IgD-negative memory B cell (primary cell): ENCODE data around the gene POLA1. TPM values are rescaled to one million over a fixed set of nuclear protein-coding genes. Genes with fewer than 3 reads are reported as not detected.

Experiments used
- H3K27ac Mint-ChIP-seq, 3 donors: one replicate each; pipeline ENCODE4 v1.8.0; 2020 to 2022; ENCODE audit warnings: mild to moderate bottlenecking in 3 of 3, mixed read lengths in 3 of 3, moderate library complexity in 1 of 3
- H3K27me3 Mint-ChIP-seq: one replicate; pipeline ENCODE4 v1.8.0; 2021; ENCODE audit warnings: mixed read lengths
- H3K36me3 Mint-ChIP-seq: one replicate; pipeline ENCODE4 v1.8.0; 2020; ENCODE audit warnings: mild to moderate bottlenecking, mixed read lengths
- H3K4me1 Mint-ChIP-seq, 3 donors: one replicate each; pipeline ENCODE4 v1.8.0; 2020 to 2022; ENCODE audit warnings: mixed read lengths in 3 of 3, mild to moderate bottlenecking in 1 of 3
- H3K4me3 Mint-ChIP-seq, 4 donors: one replicate each; pipeline ENCODE4 v1.8.0; 2020 to 2022; ENCODE audit warnings: mild to moderate bottlenecking in 4 of 4, mixed read lengths in 4 of 4, moderate library complexity in 3 of 4
- H3K9me3 Mint-ChIP-seq, 3 donors: one replicate each; pipeline ENCODE4 v1.8.0; 2020 to 2021; ENCODE audit warnings: mixed read lengths in 3 of 3, mild to moderate bottlenecking in 1 of 3
- polyA plus RNA-seq: library from polyadenylated mRNA; unstranded; fragments of 300-500 nt; fragmentation: Illumina TruSeq; gene quantifications from one replicate; pipeline ENCODE4 v1.2.3, GENCODE V29; 2021

Gene POLA1
- polyA plus RNA-seq, 1 donor from 2014 or later, result 4.3 TPM

DNA sequence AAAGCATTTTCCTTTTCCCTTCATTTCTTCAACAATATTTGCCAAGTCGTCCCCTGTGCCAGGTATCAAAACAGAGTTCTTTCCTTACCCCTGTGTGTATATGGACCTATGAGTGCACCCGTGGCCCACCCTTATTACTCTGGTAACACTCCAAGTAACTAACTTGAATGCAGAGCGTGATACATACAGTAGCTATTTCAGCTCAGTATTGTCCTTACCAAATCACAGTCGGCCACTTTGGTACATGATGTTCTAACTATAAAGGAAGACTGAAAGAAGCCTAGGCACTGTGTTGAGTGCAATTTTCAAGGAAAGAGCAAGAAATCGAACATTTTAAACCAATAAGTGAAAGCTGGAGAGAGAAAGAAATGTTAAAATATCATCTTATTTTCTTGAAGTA, 233.7 kb downstream of the POLA1 start:
- no peak overlapping the region for H3K27ac Mint-ChIP-seq
- peaks cover 2% of the 10 kb centered on the region for H3K36me3 Mint-ChIP-seq
- no peaks in the 10 kb centered on the region for H3K4me1 Mint-ChIP-seq

DNA sequence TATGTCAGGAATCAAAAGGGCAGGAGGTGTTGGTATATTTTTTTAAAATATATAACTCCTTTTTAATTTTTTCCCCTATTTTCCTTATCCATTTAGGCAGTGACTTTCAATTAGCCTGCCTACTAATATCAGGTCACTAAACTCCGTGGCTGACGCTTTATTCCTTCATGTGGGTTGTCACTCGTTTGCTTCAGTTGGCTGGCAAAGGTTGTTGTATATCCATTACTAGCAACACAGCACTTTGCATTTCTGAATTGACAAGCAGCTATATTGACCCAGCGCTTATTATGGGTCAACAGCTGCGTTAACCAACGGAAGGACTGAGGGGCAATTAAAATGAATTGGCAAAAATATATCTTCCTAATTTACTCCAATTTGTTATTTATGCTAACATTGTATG, 234.4 kb downstream of the POLA1 start:
- H3K27ac Mint-ChIP-seq, result no peak overlapping the region
- H3K4me1 Mint-ChIP-seq, result no peaks in the 10 kb centered on the region
- peaks cover 0 to 2% (median 0%) of the 10 kb centered on the region in 3 donors for H3K9me3 Mint-ChIP-seq
- H3K4me3 Mint-ChIP-seq, result no peak overlapping the region
- H3K27me3 Mint-ChIP-seq, result peaks cover 1% of the 10 kb centered on the region
- peaks cover 2% of the 10 kb centered on the region for H3K36me3 Mint-ChIP-seq

More for the DNA sequence above, 233.7 kb downstream of the POLA1 start:
- peaks cover 0 to 2% (median 0%) of the 10 kb centered on the region in 3 donors for H3K9me3 Mint-ChIP-seq
- no peak overlapping the region for H3K4me3 Mint-ChIP-seq
- peaks cover 1% of the 10 kb centered on the region for H3K27me3 Mint-ChIP-seq

DNA sequence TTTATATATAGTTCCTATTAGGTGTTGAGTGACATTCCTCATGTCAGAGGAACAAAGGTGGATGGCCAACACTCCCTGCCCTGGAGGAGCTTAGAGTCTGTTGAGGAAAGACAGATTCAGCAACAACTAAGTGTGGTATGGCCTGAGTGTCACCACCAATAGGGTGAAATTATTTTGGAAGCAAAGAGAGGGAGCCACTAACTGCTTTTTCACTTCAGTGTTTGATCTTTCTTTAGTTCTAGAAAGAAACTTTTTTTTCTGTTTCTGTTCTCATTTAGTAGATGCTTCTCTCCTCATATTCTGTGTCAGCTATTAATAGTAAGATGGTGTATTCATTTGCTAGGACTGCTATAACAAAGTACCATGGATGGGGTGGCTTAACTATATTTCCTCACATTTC, 240.6 kb downstream of the POLA1 start:
- Mint-ChIP-seq H3K36me3 (peaks cover 2% of the 10 kb centered on the region), H3K27me3 (no peaks in the 10 kb centered on the region), H3K9me3 (peaks cover 0 to 2% (median 0%) of the 10 kb centered on the region in 3 donors), H3K27ac (no peak overlapping the region), H3K4me3 (no peak overlapping the region), H3K4me1 (no peaks in the 10 kb centered on the region)

DNA sequence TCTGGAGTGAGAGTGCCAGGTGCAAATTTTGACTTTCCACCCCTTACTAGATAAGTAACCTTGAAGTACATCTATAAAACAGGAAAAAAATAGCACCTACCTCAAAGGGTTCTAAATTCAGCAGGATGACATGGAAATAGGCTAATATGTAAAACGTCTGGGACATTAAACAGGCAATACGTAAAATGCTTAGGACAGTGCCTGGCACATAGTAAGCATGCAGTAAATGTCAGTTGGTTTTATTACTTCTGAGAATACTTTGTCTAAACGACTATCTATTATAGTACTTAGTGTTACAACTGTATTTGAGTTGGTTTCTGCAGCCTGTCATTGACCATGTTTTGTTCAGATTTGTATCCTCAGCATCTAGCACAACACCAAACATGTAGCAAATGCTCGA, 251.3 kb downstream of the POLA1 start:
- H3K4me1 Mint-ChIP-seq, result no peaks in the 10 kb centered on the region
- no peak overlapping the region for H3K4me3 Mint-ChIP-seq
- no peaks in the 10 kb centered on the region for H3K9me3 Mint-ChIP-seq
- H3K36me3 Mint-ChIP-seq, result peaks cover 2% of the 10 kb centered on the region
- no peak overlapping the region for H3K27ac Mint-ChIP-seq
- no peaks in the 10 kb centered on the region for H3K27me3 Mint-ChIP-seq

DNA sequence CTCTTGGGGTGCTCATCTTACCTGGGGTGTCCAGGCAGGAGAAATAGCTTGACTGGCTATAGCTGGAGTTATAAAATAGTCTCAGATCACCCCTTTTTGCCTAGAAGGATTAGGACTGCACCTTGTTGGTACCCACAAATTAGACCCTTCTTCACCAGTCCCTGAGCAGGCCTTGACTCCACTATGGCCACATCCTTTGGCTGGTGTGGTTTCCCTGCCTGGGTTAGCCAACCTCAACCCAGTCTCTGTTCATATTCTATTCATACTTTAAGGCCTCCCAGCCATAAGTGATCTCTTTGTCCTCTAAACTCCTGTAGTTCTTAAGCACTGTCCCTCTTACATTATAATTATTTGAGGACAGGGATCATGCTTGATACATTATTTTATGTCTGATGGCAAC, 252.7 kb downstream of the POLA1 start:
- Mint-ChIP-seq H3K4me1 (no peaks in the 10 kb centered on the region), H3K4me3 (no peak overlapping the region), H3K27me3 (no peaks in the 10 kb centered on the region), H3K27ac (no peak overlapping the region), H3K9me3 (no peaks in the 10 kb centered on the region), H3K36me3 (peaks cover 2% of the 10 kb centered on the region)

DNA sequence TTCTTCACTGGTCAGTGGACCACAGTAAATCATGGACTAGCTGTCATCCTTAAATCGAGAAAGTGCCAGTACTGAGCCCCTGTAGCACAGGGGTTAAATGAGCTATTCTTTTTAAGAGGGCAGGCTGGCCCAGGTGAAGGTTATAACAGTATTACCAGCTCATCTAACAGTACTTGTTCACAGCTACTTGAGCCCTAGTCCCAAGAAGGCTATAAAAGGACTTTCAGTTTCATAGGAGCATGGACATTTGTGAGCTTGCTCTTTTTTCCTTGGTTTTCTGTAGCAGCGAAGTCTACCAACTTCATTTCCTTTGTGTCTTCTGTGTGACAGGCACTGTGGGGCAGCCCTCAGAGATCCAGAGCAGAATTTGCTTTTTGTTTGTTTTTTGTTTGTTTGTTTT, 261.0 kb downstream of the POLA1 start:
- peaks cover 0 to 4% (median 2%) of the 10 kb centered on the region in 3 donors for H3K9me3 Mint-ChIP-seq
- H3K4me1 Mint-ChIP-seq, result peaks cover 0 to 1% (median 0%) of the 10 kb centered on the region in 3 donors
- H3K36me3 Mint-ChIP-seq, result no peaks in the 10 kb centered on the region
- H3K27ac Mint-ChIP-seq, result no peak overlapping the region
- H3K27me3 Mint-ChIP-seq, result no peaks in the 10 kb centered on the region
- no peak overlapping the region for H3K4me3 Mint-ChIP-seq

DNA sequence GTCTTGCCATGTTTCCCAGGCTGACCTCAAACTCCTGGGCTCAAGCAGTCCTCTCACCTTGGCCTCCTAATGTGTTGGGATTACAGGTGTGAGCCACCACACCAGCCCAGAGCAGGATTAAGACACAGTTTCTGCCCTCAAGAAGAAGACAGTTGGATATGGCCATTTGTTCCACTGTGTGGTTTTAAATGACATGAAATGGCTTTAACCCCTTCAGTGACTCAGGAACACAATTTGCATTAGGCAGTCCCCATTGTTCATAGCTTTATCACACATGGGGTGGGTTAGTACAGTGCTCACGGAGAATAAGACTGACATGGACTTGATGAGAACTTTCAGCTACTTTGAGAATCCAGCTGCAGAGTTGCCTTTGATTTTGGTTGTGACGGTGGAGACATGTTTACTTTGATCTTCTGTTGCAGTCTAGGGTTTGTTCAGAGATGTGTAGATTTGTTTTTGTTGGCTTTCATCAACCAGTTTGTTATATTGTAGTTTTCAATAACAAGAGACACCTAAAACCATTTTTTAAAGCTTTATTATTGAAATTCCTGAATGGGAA, 261.7 kb downstream of the POLA1 start:
- H3K27ac Mint-ChIP-seq, result no peak overlapping the region
- no peak overlapping the region for H3K4me3 Mint-ChIP-seq
- H3K4me1 Mint-ChIP-seq, result peaks cover 0 to 1% (median 0%) of the 10 kb centered on the region in 3 donors
- no peaks in the 10 kb centered on the region for H3K36me3 Mint-ChIP-seq
- no peaks in the 10 kb centered on the region for H3K27me3 Mint-ChIP-seq
- peaks cover 0 to 4% (median 2%) of the 10 kb centered on the region in 3 donors for H3K9me3 Mint-ChIP-seq

DNA sequence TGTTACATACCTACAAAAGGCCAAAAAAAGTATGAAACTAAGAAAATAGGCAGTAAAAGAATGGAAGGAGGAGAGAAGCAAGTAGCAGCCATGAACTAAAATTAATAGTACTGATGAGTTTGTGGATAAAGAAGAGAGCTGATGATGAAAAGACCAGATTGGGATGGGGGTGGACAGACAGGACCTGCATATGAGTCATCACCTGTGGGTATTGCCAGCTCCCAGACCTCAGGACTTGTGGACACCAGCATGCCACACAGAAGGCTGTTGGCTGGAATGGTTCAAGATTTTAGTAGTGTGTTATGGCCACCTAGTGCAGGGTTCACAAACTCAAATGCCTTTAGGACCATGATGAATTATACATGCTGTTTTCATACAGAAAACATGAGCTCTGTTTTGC, 263.1 kb downstream of the POLA1 start:
- H3K4me1 Mint-ChIP-seq, result peaks cover 0 to 4% (median 2%) of the 10 kb centered on the region in 3 donors
- H3K36me3 Mint-ChIP-seq, result no peaks in the 10 kb centered on the region
- no peak overlapping the region for H3K27ac Mint-ChIP-seq

DNA sequence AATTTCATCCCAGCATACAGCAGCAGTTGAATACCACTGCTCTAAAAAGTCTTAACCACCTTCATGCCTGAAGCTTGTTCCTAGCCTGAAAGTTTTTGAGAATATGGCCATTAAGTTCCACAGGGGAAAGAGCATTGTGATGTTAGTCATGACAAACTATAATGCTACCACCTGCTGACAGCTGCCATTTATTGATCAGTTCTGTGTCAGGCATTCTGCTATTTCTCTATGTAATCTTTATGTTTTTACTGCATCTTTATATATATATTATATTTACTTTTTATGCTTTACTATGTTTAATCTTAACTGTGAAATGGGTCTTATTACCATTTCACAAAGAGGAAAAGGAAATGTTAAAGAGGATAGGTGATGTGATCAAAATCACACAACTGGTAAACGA, 268.1 kb downstream of the POLA1 start:
- Mint-ChIP-seq H3K27ac (no peak overlapping the region), H3K4me3 (no peak overlapping the region), H3K36me3 (no peaks in the 10 kb centered on the region), H3K4me1 (peaks cover 0 to 3% (median 2%) of the 10 kb centered on the region in 3 donors), H3K9me3 (peaks cover 0 to 2% (median 2%) of the 10 kb centered on the region in 3 donors), H3K27me3 (no peaks in the 10 kb centered on the region)

More for the DNA sequence above, 263.1 kb downstream of the POLA1 start:
- no peak overlapping the region for H3K4me3 Mint-ChIP-seq
- peaks cover 0 to 4% (median 2%) of the 10 kb centered on the region in 3 donors for H3K9me3 Mint-ChIP-seq
- no peaks in the 10 kb centered on the region for H3K27me3 Mint-ChIP-seq

DNA sequence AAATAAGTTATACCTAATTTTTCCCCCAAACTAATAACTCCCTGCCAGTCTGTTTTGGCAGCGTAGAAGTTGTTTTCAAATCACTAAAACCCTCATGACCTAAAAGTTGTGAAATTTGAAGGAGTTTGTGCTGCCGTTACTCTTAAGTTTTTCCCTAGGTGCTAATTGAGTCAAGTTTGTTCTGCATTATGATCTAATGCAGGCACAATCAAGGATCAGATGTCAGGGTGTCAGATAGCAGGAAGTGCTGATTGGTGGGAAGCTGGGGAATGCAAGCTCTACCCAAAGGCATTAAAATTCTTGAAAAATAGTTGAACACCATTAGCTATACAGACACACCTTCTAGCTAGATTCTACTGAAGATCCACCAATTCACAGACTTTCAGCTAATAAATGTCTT, 270.1 kb downstream of the POLA1 start:
- H3K27ac Mint-ChIP-seq, result peak overlapping the region in 1 of 3 donors; percentile 41
- H3K4me3 Mint-ChIP-seq, result no peak overlapping the region
- peaks cover 0 to 2% (median 0%) of the 10 kb centered on the region in 3 donors for H3K9me3 Mint-ChIP-seq
- H3K27me3 Mint-ChIP-seq, result no peaks in the 10 kb centered on the region
- no peaks in the 10 kb centered on the region for H3K36me3 Mint-ChIP-seq
- peaks cover 0 to 3% (median 2%) of the 10 kb centered on the region in 3 donors for H3K4me1 Mint-ChIP-seq

DNA sequence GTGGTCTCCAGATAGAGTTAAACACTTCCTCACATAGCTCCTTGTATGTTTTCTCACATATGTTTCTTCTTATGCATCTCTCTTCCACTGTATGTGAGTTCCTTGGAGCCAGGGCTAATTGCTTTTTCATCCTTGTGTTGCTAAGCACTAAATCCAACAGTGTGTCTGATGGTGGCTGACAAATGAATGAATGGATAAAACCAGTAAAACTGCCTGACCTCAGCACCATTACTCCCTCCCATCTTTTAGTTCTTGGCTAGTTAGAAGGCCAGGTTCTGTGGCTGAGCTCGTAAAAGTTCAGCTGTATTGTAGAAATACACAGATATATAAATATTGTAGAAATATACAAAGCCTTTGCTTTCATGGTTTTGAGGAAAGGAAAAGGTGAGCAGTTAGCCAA, 271.7 kb downstream of the POLA1 start:
- H3K36me3 Mint-ChIP-seq, result no peaks in the 10 kb centered on the region
- H3K9me3 Mint-ChIP-seq, result no peaks in the 10 kb centered on the region
- H3K4me3 Mint-ChIP-seq, result no peak overlapping the region
- no peaks in the 10 kb centered on the region for H3K27me3 Mint-ChIP-seq
- peaks cover 0 to 3% (median 2%) of the 10 kb centered on the region in 3 donors for H3K4me1 Mint-ChIP-seq
- no peak overlapping the region for H3K27ac Mint-ChIP-seq

DNA sequence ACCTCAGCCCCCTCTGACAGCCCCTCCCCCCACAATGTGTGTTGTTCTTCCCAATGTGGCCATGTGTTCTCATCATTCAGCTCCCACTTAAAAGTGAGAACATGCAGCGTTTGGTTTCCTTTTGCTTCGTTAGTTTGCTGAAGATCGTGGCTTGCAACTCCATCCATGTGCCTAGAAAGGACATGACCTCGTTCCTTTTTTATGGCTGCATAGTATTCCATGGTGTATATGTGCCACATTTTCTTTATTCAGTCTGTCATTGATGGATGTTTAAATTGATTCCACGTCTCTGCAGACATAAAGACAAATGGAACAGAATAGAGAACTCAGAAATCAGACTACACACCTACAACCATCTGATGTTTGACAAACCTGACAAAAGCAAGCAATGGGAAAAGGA, 276.1 kb downstream of the POLA1 start:
- H3K4me1 Mint-ChIP-seq, result no peaks in the 10 kb centered on the region
- no peak overlapping the region for H3K4me3 Mint-ChIP-seq
- no peak overlapping the region for H3K27ac Mint-ChIP-seq
- H3K9me3 Mint-ChIP-seq, result peaks cover 0 to 2% (median 0%) of the 10 kb centered on the region in 3 donors
- no peaks in the 10 kb centered on the region for H3K27me3 Mint-ChIP-seq
- peaks cover 3% of the 10 kb centered on the region for H3K36me3 Mint-ChIP-seq

DNA sequence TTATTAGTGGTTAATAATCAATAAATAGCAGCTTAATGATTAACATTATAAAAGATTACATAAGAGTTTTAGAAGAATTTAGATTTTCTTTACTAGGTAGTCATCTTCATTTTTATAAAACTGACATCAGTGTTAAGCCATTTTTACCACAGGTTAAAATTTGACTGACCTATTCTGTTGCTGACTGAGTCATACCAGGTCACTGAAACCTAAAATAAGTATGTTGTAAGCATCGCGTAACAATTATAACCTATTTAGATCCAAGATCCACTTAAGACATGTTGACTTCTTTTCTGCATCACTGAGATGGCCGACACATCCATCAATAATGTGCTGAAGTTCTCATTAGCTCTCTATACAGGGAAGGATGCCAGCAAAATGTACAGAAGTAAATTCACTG, 285.4 kb downstream of the POLA1 start:
- Mint-ChIP-seq H3K4me1 (no peaks in the 10 kb centered on the region), H3K9me3 (no peaks in the 10 kb centered on the region), H3K4me3 (no peak overlapping the region), H3K27me3 (no peaks in the 10 kb centered on the region), H3K36me3 (peaks cover 3% of the 10 kb centered on the region), H3K27ac (no peak overlapping the region)

DNA sequence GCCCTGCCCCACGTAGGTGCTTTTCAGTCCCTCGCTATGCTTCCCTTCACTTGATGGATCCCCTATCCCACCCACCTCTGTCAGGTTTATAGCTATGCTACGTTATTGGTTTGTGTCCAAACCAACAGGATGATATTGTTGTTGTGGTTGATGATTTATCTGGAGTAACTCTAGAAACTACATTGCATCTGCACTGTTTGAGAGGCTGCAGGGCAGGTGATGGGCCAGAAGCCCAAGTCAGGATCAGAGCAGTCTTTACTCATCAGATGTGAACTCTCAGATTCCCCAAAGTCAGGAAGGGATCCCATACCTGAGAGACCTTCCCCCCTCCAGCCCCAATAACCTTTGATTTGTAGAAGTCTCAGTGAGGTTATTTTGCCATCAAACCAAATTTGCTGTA, 287.3 kb downstream of the POLA1 start:
- H3K4me3 Mint-ChIP-seq, result no peak overlapping the region
- no peaks in the 10 kb centered on the region for H3K4me1 Mint-ChIP-seq
- no peaks in the 10 kb centered on the region for H3K27me3 Mint-ChIP-seq
- peaks cover 0 to 3% (median 0%) of the 10 kb centered on the region in 3 donors for H3K9me3 Mint-ChIP-seq
- no peak overlapping the region for H3K27ac Mint-ChIP-seq
- H3K36me3 Mint-ChIP-seq, result peaks cover 3% of the 10 kb centered on the region

DNA sequence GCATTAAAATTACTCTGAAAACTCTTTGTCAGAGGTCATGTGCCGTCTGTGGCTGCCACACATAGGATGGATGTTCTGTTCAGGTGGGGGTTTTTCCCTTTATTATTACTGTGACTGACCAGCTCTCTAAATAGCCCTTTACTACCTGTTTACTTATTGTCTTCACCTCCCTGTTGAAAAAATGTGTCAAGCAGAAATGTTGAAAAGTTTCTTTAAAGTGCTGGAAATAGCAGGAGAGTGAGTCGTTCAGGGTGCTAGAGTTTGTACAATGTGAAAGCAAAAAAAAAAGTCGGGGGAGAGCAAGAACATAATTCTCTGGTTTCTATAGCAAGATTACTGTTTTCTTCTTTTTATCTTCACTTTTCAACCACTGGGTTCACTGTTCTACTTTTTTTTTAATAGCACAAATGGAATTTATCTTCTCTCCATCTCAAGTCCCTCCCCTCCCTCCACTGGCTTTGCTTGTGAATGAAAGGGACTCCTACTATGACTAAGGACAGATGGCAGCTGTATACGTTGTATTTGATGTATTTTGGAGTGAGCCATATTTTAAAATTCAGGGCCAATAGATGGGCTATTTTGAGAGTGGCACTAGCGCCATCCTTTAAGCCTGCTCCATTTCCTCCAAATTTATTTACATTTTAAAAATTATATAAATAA, 288.7 kb downstream of the POLA1 start:
- peaks cover 0 to 3% (median 0%) of the 10 kb centered on the region in 3 donors for H3K9me3 Mint-ChIP-seq
- no peaks in the 10 kb centered on the region for H3K4me1 Mint-ChIP-seq
- peaks cover 3% of the 10 kb centered on the region for H3K36me3 Mint-ChIP-seq

DNA sequence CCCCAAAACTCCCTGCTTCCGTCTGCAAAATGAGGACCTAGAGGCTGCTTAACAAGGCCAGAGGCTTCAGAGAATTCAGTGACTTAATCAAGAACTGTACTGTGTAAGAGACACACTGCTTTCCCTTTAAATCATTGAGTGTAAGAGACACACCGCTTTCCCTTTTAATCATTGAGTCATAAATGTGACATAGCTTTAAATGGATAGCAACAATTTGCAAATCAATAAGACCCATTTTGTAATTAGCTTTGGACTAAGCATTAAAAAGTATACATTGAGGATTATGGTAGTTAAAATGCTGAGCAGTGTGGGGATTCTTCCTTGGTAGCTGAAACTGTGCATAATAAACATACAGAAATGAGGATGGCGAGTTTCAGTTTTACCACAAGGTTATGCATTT, 290.2 kb downstream of the POLA1 start:
- no peak overlapping the region for H3K27ac Mint-ChIP-seq
- H3K4me3 Mint-ChIP-seq, result no peak overlapping the region
- H3K4me1 Mint-ChIP-seq, result no peaks in the 10 kb centered on the region
- peaks cover 0 to 3% (median 0%) of the 10 kb centered on the region in 3 donors for H3K9me3 Mint-ChIP-seq
- no peaks in the 10 kb centered on the region for H3K36me3 Mint-ChIP-seq
- no peaks in the 10 kb centered on the region for H3K27me3 Mint-ChIP-seq

More for the DNA sequence above, 288.7 kb downstream of the POLA1 start:
- H3K27ac Mint-ChIP-seq, result no peak overlapping the region
- H3K4me3 Mint-ChIP-seq, result no peak overlapping the region
- no peaks in the 10 kb centered on the region for H3K27me3 Mint-ChIP-seq
